Stimulated activated CD8-positive, alpha-beta memory T cell treated with anti-CD3 and anti-CD28 coated beads, Interleukin-12 subunit alpha, Interleukin-12 subunit beta, amount 100 ng/mL, for 24 hours (primary cell): ENCODE results near the gene ACAP3.
"Not testable (repeated sequence)": the region's sequence is repeated elsewhere in the genome, so short reads cannot be mapped to it uniquely, and the experiment has no call there.

Source experiments
- DNase-seq: peaks from one replicate; pipeline ENCODE4 v3.0.0-alpha.2; 2020; ENCODE audit errors: extremely low read depth

Gene ACAP3

GRCh38 chr1:1267488-1268283 lies 40.0 kb downstream of the ACAP3 start:
- no peak for DNase-seq

- no peak for DNase-seq
Observed at GRCh38 chr1:1264868-1265272, 42.9 kb downstream of the ACAP3 start.

- DNase-seq: no peak
Observed at GRCh38 chr1:1264026-1264425, 43.7 kb downstream of the ACAP3 start.

GRCh38 chr1:1262758-1263157 lies 45.0 kb downstream of the ACAP3 start:
- no peak for DNase-seq

GRCh38 chr1:1262071-1262470 lies 45.7 kb downstream of the ACAP3 start:
- no peak for DNase-seq

GRCh38 chr1:1260843-1261560 lies 46.7 kb downstream of the ACAP3 start:
- DNase-seq: no peak

- no peak for DNase-seq
Observed at GRCh38 chr1:1259951-1260600, 47.7 kb downstream of the ACAP3 start.

- DNase-seq: no peak
Observed at GRCh38 chr1:1259540-1259939, 48.2 kb downstream of the ACAP3 start.

GRCh38 chr1:1259119-1259488 lies 48.6 kb downstream of the ACAP3 start:
- DNase-seq: no peak

GRCh38 chr1:1256956-1257871 lies 50.5 kb downstream of the ACAP3 start:
- no peak for DNase-seq

- no peak for DNase-seq
Observed at GRCh38 chr1:1255611-1256010, 52.1 kb downstream of the ACAP3 start.

- no peak for DNase-seq
Observed at GRCh38 chr1:1255078-1255477, 52.7 kb downstream of the ACAP3 start.

- no peak for DNase-seq
Observed at GRCh38 chr1:1254667-1254998, 53.1 kb downstream of the ACAP3 start.

- DNase-seq: no peak
Observed at GRCh38 chr1:1253972-1254666, 53.6 kb downstream of the ACAP3 start.

- no peak for DNase-seq
Observed at GRCh38 chr1:1253314-1253713, 54.4 kb downstream of the ACAP3 start.

GRCh38 chr1:1250786-1251284 lies 56.9 kb downstream of the ACAP3 start:
- DNase-seq: no peak

GRCh38 chr1:1248009-1248913 lies 59.5 kb downstream of the ACAP3 start:
- not testable (repeated sequence) for DNase-seq

GRCh38 chr1:1247341-1247913 lies 60.3 kb downstream of the ACAP3 start:
- no peak for DNase-seq

GRCh38 chr1:1246577-1247340 lies 61.0 kb downstream of the ACAP3 start, which contains the start of gene C1QTNF12:
TSS of gene C1QTNF12 (minus strand) at chr1:1246722. CDS start at chr1:1246690, 32 bp downstream.
- no peak for DNase-seq
